GM13977 (cell line): ENCODE data around the gene CD55.
"Not testable (repeated sequence)": the region's sequence is repeated elsewhere in the genome, so short reads cannot be mapped to it uniquely, and the experiment has no call there.

Experiments
- DNase-seq: peaks from one replicate; pipeline ENCODE4 v3.0.0; 2012; ENCODE audit warnings: low spot score
- CTCF ChIP-seq: IDR thresholded peaks from 2 replicates; pipeline ENCODE4 v1.5.1; 2012; ENCODE audit warnings: mild to moderate bottlenecking, control low read depth; ENCODE audit not compliant: insufficient read depth; ENCODE audit errors: extremely low read depth, missing control alignments
- in situ Hi-C: fragments of 300-500 bp; cut with MboI; formaldehyde crosslinking; loops from one replicate; pipeline ENCODE4 v1.12.0; 2022; ENCODE audit warnings: low sequenced_read_pairs, low pct_unique_long_range_greater_than_20kb, mixed read lengths, inconsistent platforms; ENCODE audit not compliant: unreplicated experiment

Gene CD55

GRCh38 chr1:207316622-207317391 lies 4.7 kb upstream of the CD55 start:
- TF ChIP-seq CTCF: no peak
- in situ Hi-C loops: no loop called here
- DNase-seq: no peak

- no peak for DNase-seq
- in situ Hi-C loops: no loop called here
- TF ChIP-seq CTCF: no peak
Measured at GRCh38 chr1:207317561-207317960, 3.9 kb upstream of the CD55 start.

GRCh38 chr1:207318072-207318619 lies 3.3 kb upstream of the CD55 start:
- no peak for DNase-seq
- in situ Hi-C loops: no loop called here
- no peak for TF ChIP-seq CTCF

GRCh38 chr1:207319199-207319598 lies 2.3 kb upstream of the CD55 start:
- in situ Hi-C loops: no loop called here
- no peak for TF ChIP-seq CTCF
- no peak for DNase-seq

- DNase-seq, in situ Hi-C loops: not testable (repeated sequence)
Measured at GRCh38 chr1:207320105-207320504, 1.4 kb upstream of the CD55 start.

GRCh38 chr1:207321790-207322645 lies 540 bp downstream of the CD55 start:
- no peak for DNase-seq
- in situ Hi-C loops: no loop called here
- TF ChIP-seq CTCF: no peak
